ENCODE data around the gene CSRP2.

The CSRP2 gene

DNA sequence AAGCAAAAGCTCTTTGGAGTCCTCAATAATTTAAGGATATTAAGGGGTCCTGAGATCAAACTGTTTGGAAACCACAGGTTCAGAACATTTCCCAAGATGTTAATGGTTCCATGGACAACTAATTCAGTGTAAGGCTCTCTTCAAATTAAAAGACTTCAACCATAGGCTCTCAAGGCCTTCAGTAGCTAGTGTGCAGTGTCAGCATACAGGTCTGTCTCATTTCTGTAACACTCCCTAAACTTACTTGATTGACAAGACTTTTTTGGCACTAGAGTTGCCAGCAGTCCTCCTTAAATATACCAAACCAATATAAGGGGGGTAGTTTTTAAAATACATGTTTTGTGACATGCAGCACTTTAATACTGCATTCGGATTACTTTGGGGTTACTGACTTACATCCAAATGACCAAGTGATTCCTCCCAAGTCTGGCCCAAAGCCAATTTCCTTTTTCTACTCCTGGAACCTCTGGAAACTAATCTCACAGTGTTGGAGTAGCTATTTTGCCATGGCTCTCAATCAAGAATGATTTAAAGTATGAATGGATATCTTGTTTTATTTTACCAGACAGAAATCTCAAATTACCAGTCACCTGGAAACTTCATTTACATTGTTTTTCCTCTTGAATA is 22.7 kb downstream of the CSRP2 start:
- in situ Hi-C loops (cut with MboI; ENCODE audit: low pct_unique_long_range_greater_than_20kb, low sequenced_read_pairs, unreplicated experiment) = no loop called here
- TF ChIP-seq CTCF (IDR thresholded peaks at IDR 0.05; ENCODE audit: extremely low read depth, insufficient read depth, missing control alignments) = no peak
- no peak for DNase-seq (ENCODE audit: low spot score)

DNA sequence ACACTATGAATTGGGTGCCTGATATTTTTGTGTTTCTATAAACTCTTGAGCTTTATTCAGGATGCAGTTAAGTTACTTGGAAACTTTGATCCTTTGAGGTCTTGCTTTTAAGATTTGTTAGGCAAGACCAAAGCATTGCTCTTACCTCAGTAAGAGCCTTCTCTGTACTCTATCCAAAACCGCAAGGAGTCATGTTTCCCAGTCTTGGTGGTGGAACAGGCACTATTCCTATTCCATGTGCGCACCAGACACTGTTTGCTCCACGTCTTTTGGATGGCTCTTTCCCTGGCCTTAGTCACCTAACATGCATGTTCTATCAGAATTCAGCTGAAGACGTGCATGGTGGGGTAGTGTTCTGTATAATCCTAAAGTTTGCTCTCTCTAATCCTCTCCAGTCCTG is 23.5 kb downstream of the CSRP2 start:
- no peak for TF ChIP-seq CTCF (IDR thresholded peaks at IDR 0.05; ENCODE audit: extremely low read depth, insufficient read depth, missing control alignments)
- no peak for DNase-seq (ENCODE audit: low spot score)
- in situ Hi-C loops (cut with MboI; ENCODE audit: low pct_unique_long_range_greater_than_20kb, low sequenced_read_pairs, unreplicated experiment) = no loop called here

GRCh38 chr12:76852106-76852505 is 26.7 kb downstream of the CSRP2 start:
- in situ Hi-C loops (cut with MboI; ENCODE audit: low pct_unique_long_range_greater_than_20kb, low sequenced_read_pairs, unreplicated experiment) = no loop called here
- no peak for DNase-seq (ENCODE audit: low spot score)
- no peak for TF ChIP-seq CTCF (IDR thresholded peaks at IDR 0.05; ENCODE audit: extremely low read depth, insufficient read depth, missing control alignments)

- in situ Hi-C loops (cut with MboI; ENCODE audit: low pct_unique_long_range_greater_than_20kb, low sequenced_read_pairs, unreplicated experiment) = no loop called here
Observed at GRCh38 chr12:76848132-76848531, 30.7 kb downstream of the CSRP2 start.

DNA sequence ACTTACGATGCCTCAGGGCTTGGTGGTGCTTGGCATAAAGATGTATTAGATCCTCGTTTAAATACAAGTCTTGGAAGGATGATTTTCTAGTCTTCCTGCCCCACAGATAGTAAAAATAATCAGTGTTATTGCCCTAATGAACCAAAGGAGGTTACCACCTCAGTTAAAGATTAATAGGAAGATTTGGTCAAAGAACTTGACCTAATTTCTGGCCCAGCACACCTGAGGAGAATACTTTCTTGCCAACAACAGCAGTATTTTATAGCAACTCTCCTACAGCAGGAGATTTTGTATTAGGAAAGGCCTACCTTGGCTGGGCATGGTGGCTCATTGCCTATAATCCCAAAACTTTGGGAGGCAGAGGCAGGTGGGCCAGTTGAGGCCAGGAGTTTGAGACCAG is 31.6 kb downstream of the CSRP2 start:
- no peak for TF ChIP-seq CTCF (IDR thresholded peaks at IDR 0.05; ENCODE audit: extremely low read depth, insufficient read depth, missing control alignments)
- in situ Hi-C loops (cut with MboI; ENCODE audit: low pct_unique_long_range_greater_than_20kb, low sequenced_read_pairs, unreplicated experiment) = no loop called here

More at GRCh38 chr12:76848132-76848531, 30.7 kb downstream of the CSRP2 start:
- DNase-seq (ENCODE audit: low spot score) = no peak
- TF ChIP-seq CTCF (IDR thresholded peaks at IDR 0.05; ENCODE audit: extremely low read depth, insufficient read depth, missing control alignments) = no peak

GRCh38 chr12:76836633-76837032 is 42.2 kb downstream of the CSRP2 start:
- in situ Hi-C loops (cut with MboI; ENCODE audit: low pct_unique_long_range_greater_than_20kb, low sequenced_read_pairs, unreplicated experiment) = no loop called here
- TF ChIP-seq CTCF (IDR thresholded peaks at IDR 0.05; ENCODE audit: extremely low read depth, insufficient read depth, missing control alignments) = no peak
- no peak for DNase-seq (ENCODE audit: low spot score)

More for the DNA sequence above, 31.6 kb downstream of the CSRP2 start:
- DNase-seq (ENCODE audit: low spot score) = no peak

All from GM13977 (cell line).